ENCODE data around the gene RNF215. TPM values are rescaled to one million over a fixed set of nuclear protein-coding genes. Genes with fewer than 3 reads are reported as not detected.
"Not testable (repeated sequence)": the region's sequence is repeated elsewhere in the genome, so short reads cannot be mapped to it uniquely, and the experiment has no call there.

Gene RNF215
- total RNA-seq, 1 donor from 2014 or later: 24.5 TPM

GRCh38 chr22:30340911-30341685 lies 46.1 kb downstream of the RNF215 start:
- no peak for DNase-seq (ENCODE audit: low read depth)
- H3K9me3 Mint-ChIP-seq (ENCODE audit: unreplicated experiment): no peaks in the 10 kb centered on the region
- Histone ChIP-seq H3K27ac (ENCODE audit: low read depth, low read length) (no peak overlapping the region), H3K36me3 (ENCODE audit: insufficient read depth, low read length) (peaks cover 86% of the 10 kb centered on the region), H3K4me3 (ENCODE audit: insufficient read depth, low read depth, low read length) (no peak overlapping the region), H3K4me2 (ENCODE audit: low read length) (no peak overlapping the region), H3K9ac (ENCODE audit: low read length) (no peak overlapping the region), H3K9me3 (ENCODE audit: insufficient read depth, low read depth, low read length) (no peaks in the 10 kb centered on the region), H3K27me3 (ENCODE audit: insufficient read depth, low read length) (no peaks in the 10 kb centered on the region), H3K4me1 (ENCODE audit: insufficient read depth, low read length) (no peaks in the 10 kb centered on the region), H4K20me1 (ENCODE audit: insufficient read depth, low read length) (peaks cover 55% of the 10 kb centered on the region), H2AFZ (ENCODE audit: low read depth, low read length) (no peak overlapping the region), H3K79me2 (ENCODE audit: insufficient read depth, low read length) (peaks cover 3% of the 10 kb centered on the region)
- H3K36me3 Mint-ChIP-seq (ENCODE audit: low read depth, unreplicated experiment): peaks cover 48% of the 10 kb centered on the region
- no peak for FAIRE-seq
- TF ChIP-seq CTCF (IDR thresholded peaks at IDR 0.05; ENCODE audit: insufficient read depth, low read depth, low read length): no peak
- TF ChIP-seq EZH2 (IDR thresholded peaks at IDR 0.05; ENCODE audit: insufficient read depth, low read length): no peak
- no peaks in the 10 kb centered on the region for H3K4me1 Mint-ChIP-seq (ENCODE audit: low read depth, unreplicated experiment)
- H3K4me3 Mint-ChIP-seq (ENCODE audit: unreplicated experiment): no peak overlapping the region
- H3K27me3 Mint-ChIP-seq (ENCODE audit: low read depth, unreplicated experiment): no peaks in the 10 kb centered on the region
- H3K27ac Mint-ChIP-seq (ENCODE audit: unreplicated experiment): no peak overlapping the region

- no peaks in the 10 kb centered on the region for H3K4me1 ChIP-seq (ENCODE audit: insufficient read depth, low read length)
- no peaks in the 10 kb centered on the region for H3K4me1 Mint-ChIP-seq (ENCODE audit: low read depth, unreplicated experiment)
- H2AFZ ChIP-seq (ENCODE audit: low read depth, low read length): no peak overlapping the region
- H3K9me3 ChIP-seq (ENCODE audit: insufficient read depth, low read depth, low read length): no peaks in the 10 kb centered on the region
- no peak overlapping the region for H3K27ac Mint-ChIP-seq (ENCODE audit: unreplicated experiment)
- no peak for TF ChIP-seq EZH2 (IDR thresholded peaks at IDR 0.05; ENCODE audit: insufficient read depth, low read length)
- TF ChIP-seq CTCF (IDR thresholded peaks at IDR 0.05; ENCODE audit: insufficient read depth, low read depth, low read length): no peak
- no peaks in the 10 kb centered on the region for H3K79me2 ChIP-seq (ENCODE audit: insufficient read depth, low read length)
- H3K36me3 ChIP-seq (ENCODE audit: insufficient read depth, low read length): peaks cover 83% of the 10 kb centered on the region
- H3K36me3 Mint-ChIP-seq (ENCODE audit: low read depth, unreplicated experiment): peaks cover 58% of the 10 kb centered on the region
- peaks cover 44% of the 10 kb centered on the region for H4K20me1 ChIP-seq (ENCODE audit: insufficient read depth, low read length)
- no peak overlapping the region for H3K4me3 Mint-ChIP-seq (ENCODE audit: unreplicated experiment)
- no peak overlapping the region for H3K4me3 ChIP-seq (ENCODE audit: insufficient read depth, low read depth, low read length)
- no peaks in the 10 kb centered on the region for H3K9me3 Mint-ChIP-seq (ENCODE audit: unreplicated experiment)
- no peaks in the 10 kb centered on the region for H3K27me3 Mint-ChIP-seq (ENCODE audit: low read depth, unreplicated experiment)
- H3K27me3 ChIP-seq (ENCODE audit: insufficient read depth, low read length): no peaks in the 10 kb centered on the region
- H3K9ac ChIP-seq (ENCODE audit: low read length): no peak overlapping the region
- no peak for FAIRE-seq
- no peak overlapping the region for H3K27ac ChIP-seq (ENCODE audit: low read depth, low read length)
- H3K4me2 ChIP-seq (ENCODE audit: low read length): no peak overlapping the region
- no peak for DNase-seq (ENCODE audit: low read depth)
Observed at GRCh38 chr22:30338802-30339201, 48.4 kb downstream of the RNF215 start.

- H3K27ac Mint-ChIP-seq (ENCODE audit: unreplicated experiment); H3K9me3 Mint-ChIP-seq (ENCODE audit: unreplicated experiment); H3K9ac ChIP-seq (ENCODE audit: low read length); H3K4me3 ChIP-seq (ENCODE audit: insufficient read depth, low read depth, low read length); H3K27ac ChIP-seq (ENCODE audit: low read depth, low read length); FAIRE-seq; H3K79me2 ChIP-seq (ENCODE audit: insufficient read depth, low read length); H3K27me3 ChIP-seq (ENCODE audit: insufficient read depth, low read length); H2AFZ ChIP-seq (ENCODE audit: low read depth, low read length); H3K4me1 Mint-ChIP-seq (ENCODE audit: low read depth, unreplicated experiment); H3K27me3 Mint-ChIP-seq (ENCODE audit: low read depth, unreplicated experiment); DNase-seq (ENCODE audit: low read depth); H3K9me3 ChIP-seq (ENCODE audit: insufficient read depth, low read depth, low read length); H3K4me2 ChIP-seq (ENCODE audit: low read length); H3K4me1 ChIP-seq (ENCODE audit: insufficient read depth, low read length); H3K4me3 Mint-ChIP-seq (ENCODE audit: unreplicated experiment): not testable (repeated sequence)
- Histone ChIP-seq H4K20me1 (ENCODE audit: insufficient read depth, low read length) (peaks cover 41% of the 10 kb centered on the region), H3K36me3 (ENCODE audit: insufficient read depth, low read length) (peaks cover 83% of the 10 kb centered on the region)
- H3K36me3 Mint-ChIP-seq (ENCODE audit: low read depth, unreplicated experiment): peaks cover 57% of the 10 kb centered on the region
Observed at GRCh38 chr22:30338341-30338740, 48.9 kb downstream of the RNF215 start.
